NCI-H2196 (cell line): ENCODE results near the gene IL12RB1.
"Not testable (repeated sequence)": the region's sequence is repeated elsewhere in the genome, so short reads cannot be mapped to it uniquely, and the experiment has no call there.

ENCODE experiments used
- DNase-seq: peaks from one replicate; lab custom pipeline; 2025; ENCODE audit not compliant: unreplicated experiment; lab: John Stamatoyannopoulos, UW

Gene IL12RB1

DNA sequence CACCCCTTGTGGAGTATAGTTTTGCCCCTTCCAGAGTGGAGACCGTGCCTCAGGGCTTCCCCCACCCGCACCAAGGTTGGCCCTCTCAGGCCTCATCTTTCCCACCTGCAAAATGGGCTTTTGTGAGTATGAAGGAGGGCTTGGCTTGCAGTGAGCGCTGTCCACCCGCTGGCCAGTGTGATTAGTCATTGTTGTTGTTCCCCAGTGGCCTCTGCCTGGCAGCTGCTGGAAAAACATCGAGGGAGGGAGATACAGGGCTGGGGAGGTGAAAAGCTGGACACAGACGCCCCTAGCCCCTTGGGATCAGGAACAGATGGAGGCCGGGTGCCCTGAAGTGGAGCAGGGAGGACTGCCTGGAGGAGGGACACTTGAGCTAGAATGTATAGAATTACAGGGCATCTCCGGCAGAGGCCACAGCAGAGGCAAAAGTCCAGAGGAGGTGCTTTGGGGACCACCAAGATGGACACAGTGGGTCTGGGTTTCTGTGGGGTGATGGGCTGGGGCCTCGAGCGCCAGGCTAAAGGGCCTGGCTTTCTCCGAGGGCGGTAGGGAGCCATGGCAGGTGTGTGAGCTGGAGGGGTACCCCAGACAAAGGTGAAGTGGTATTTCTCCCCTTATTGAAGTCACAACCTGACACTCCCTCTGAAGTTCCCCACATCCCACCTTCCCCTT, 3.9 kb upstream of the IL12RB1 start:
- DNase-seq = no peak

DNA sequence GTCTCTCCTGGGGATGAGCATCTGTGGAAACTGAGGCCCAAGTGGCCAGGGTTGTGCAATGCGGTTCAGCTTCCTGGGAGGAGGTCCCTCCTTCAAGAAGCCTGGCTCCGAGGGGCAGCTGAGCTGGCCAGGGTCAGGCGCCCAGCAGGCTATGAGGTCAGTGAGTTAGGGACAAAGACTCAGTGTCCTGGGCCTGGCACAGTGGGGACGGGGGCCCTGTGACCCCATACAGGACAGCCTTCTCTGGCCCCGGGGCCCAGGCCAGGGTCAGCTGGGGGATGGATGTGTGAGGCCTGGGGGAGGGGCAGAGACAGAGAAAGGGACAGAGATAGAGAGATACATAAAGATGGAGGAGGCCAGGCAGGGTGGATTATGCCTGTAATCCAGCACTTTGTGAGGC, 3.0 kb upstream of the IL12RB1 start:
- DNase-seq = no peak

DNA sequence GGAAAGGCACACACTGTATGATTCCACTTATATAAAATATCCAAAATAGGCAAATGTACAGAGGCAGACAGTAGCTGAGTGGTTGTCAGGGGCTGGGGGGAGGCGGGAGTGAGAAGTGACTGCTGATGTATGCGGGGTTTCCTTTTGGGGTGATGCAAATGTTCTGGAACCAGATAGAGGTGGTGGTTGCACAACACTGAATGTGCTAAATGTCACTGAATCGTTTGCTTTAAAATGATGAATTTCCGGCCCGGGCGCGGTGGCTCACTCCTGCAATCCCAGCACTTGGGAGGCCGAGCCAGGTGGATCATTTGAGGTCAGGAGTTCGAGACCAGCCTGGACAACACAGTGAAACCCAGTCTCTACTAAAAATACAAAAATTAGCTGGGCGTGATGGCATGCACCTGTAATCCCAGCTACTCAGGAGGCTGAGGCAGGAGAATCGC, 2.4 kb upstream of the IL12RB1 start:
- DNase-seq = not testable (repeated sequence)

DNA sequence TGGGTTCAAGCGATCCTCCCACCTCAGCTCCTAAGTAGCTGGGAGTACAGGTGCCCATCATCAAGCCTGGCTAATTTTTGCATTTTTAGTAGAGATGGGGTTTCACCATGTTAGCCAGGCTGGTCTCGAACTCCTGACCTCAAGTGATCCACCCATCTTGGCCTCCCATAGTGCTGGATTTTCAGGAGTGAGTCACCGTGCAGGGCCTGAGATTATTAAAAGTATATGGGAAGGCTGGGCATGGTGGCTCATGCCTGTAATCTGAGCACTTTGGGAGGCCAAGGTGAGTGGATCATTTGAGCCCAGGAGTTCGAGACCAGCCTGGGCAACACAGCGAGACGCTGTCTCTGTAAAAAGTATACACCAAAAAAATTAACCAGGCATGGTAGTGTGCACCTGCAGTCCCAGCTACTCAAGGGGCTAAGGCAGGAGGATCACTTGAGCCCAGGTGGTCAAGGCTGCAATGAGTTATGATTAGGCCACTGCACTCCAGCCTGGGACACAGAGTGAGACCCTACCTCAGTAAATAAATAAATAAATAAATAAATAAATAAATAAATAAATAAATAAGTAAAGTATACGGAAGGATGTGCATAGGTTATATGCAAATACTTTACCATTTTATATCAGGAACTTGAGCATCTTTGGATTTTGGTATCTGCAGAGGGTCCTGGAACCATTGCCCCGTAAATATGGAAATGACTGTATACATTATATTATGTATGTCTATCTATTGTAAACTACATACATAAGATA, 854 bp downstream of the IL12RB1 start:
- no peak for DNase-seq

DNA sequence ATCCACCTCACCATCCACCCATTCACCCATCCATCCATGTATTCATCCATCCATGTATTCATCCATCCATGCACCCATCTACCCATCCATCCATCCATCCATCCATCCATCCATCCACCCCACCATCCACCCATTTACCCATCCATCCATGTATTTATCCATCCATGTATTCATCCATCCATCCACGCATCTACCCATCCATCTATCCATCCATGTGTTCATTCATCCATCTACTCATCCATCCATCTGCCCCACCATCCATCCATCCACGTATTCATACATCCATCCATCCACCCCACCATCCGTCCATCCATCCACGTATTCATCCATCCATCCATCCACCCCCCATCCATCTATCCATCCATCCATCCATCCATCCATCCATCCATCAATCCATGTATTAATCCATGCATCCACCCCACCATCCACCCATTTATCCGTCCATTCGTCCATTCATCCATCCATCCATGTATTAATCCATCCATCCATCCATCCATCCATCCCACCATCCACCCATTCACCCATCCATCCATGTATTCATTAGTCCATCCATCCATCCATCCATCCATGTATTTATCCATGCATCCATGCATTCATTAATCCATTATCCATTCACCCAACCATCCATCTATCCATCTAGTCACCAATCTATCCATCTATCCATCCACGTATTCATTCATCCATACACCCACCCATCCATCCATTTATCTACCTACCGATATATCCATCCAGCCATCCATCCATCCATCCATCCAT, 2.6 kb downstream of the IL12RB1 start:
- no peak for DNase-seq

DNA sequence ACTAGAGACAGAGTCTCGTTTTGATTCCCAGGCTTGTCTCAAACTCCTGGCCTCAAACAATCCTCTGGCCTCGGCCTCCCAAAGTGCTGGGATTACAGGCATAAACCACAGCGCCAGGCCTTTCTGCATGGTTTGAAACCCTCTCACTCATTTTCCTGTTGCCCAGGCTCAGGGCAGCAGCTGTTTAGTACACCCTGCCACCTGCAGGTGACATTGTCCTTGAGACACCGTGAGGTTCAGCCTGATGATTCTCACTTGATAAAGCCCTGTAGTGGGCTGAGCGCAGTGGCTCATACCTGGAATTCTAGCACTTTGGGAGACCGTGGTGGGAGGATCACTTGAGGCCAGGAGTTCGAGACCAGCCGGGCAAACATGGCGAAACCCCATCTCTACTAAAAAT, 12.5 kb downstream of the IL12RB1 start:
- no peak for DNase-seq

DNA sequence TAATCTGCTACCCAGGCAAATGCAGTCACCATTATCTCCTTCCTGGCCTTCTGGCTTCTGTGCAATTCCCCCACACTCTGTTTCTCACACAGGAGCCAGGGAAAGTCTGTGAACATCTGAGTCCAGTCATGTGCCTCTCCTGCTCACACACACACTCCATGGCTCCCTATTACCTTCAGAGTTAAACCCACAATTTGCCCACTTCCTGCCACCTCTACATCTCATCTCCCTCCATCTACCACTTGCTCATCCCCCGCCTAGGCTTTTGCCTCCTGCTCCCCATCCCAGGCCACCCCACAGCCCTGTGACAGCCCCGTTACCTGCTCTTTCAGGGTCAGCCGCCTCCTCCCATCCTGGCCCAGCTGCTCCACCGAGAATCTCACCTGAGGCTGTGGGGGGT, 13.5 kb downstream of the IL12RB1 start:
- no peak for DNase-seq

DNA sequence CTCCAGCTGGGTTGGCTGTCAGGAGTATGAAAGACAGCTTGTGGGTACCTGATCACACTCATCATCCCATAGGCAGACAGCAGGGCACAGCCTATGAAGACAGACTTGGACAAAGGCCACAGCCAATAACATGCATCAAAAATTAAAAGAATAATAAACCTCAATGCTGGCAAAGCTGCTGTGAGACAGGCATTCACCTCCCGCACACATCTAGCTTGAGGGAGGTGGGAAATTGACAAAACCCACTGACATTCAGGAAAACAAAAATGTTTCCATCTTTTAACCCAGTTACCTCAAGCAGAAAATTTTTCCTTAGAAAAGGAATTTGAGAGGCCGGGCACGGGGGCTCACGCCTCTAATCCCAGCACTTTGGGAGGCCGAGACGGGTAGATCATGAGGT, 14.4 kb downstream of the IL12RB1 start:
- no peak for DNase-seq

DNA sequence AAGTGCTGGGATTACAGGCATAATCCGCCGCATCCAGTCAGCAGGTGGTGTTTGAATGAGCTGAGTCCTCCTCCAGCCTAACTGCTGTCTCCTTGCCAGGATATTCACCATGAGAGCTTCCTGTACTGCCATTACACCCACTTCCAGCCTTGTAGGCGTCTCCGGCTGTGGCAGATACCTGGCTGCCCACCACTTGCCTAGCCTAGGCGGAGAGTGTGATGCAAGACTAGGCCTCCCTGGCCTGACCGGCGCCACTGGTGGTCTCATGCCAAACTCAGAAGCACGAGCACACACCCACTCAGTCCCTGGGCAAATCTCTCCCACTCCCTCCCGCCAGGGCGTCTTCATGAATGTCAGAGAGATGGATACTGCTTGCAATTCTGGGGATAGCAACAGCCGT, 16.6 kb downstream of the IL12RB1 start:
- DNase-seq = no peak

DNA sequence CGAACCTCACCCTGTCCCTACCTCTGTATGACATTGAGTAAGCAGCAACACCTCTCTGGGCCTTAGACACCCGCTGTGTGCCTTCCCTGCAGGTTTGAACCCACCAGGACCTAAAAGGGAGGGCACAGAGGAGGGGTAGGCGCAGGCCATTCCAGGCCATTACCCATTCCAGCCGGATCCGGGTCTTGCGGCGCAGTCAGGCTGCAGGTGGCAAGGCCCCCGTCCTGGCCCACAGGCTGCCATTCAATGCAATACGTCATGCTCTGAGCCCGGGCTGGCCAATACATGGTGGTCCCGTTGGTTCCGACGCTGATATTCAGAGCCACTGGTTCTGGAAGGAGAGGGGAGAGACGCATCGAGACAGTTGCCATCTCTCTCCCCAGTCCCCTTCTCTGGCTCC, 17.4 kb downstream of the IL12RB1 start:
- DNase-seq = no peak

DNA sequence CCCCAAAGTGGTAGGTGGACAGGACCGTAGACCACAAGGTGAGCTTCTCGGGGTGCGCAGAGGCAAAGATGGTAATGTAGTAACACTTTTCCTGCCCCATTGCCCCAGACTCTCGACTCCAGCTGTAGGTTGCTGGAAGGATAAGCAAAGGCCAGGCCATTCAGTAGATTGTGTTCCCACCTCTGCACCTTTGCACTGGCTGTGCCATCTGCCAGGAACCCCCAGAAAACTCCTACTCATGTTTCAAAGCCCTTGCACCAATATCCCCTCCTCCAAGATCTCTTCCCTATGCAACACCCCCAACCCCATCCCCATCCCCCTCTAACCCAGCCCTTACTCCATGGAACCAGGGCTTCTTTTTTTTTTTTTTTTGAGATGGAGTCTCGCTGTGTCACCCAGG, 18.3 kb downstream of the IL12RB1 start:
- no peak for DNase-seq

DNA sequence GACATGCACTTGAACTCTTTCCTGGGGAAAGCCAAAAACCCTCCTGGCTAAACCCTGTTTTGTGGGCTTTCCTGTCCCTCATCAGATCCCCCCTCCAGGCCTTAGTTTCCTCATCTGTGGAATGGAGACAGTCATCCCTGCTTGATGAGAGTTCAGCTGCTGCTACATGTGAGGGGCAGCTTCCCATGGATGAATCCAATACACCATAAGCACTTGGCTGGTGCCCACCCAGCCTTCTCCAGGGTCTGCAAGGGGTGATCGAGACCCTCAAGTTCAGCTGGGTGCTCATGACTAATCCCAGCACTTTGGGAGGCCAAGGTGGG, 21.6 kb downstream of the IL12RB1 start:
- no peak for DNase-seq

DNA sequence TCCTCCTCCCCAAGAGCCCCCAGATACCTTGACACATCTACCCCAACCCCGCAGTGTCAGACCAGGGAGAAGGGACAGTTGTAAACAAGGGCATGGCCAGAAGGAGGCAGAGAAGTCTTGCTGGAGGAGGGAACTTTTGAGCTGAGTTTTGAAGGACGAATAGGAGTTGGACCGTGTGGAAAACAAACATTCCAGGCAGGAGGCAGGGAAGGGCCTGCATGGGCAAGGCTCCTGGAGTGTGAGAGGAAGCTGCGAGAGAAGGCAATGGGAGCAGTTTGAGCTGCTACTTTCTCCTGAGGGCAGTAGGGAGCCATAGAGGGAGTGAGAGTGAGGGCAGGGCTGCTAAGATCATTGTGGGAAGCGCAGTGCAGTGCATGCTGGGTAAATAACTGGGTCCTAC, 23.3 kb downstream of the IL12RB1 start:
- no peak for DNase-seq

DNA sequence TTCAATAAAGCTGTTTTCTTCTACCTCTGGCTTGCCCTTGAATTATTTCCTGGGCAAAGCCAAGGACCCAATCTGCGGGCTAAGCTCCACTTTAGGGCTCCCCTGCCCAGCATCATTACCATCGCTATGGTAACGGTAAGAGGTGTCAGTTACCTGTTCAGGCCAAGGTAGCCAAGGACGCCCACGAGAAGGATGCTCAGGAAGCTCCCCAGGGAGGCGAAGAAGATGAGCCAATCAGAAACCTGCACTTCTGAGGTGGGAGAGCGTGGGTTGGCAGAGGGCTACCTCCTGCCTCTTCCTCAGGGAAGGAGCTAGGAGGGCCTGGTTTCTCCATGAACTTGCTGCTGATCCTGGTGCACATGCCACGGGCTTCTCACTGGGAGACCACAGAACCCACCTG, 24.7 kb downstream of the IL12RB1 start:
- DNase-seq = no peak

DNA sequence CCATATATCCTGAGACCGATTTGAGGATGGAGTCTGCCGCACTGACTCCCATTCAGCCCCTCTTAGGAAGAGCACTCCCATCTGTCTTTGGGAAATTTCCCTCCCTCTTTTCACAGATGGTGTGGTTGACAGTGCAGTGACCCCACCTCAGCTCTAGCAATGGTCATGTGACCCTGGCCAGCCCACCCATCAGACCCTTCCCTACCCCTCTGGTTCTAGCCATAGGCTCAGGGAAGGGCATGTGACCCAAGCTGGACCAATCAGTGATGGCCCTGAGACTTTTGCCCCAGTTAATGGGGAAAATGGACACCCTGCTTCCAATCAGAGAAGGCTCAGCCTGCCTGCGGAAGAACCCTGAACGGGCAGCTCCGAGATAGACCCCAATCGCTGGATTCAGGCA, 26.3 kb downstream of the IL12RB1 start:
- no peak for DNase-seq

DNA sequence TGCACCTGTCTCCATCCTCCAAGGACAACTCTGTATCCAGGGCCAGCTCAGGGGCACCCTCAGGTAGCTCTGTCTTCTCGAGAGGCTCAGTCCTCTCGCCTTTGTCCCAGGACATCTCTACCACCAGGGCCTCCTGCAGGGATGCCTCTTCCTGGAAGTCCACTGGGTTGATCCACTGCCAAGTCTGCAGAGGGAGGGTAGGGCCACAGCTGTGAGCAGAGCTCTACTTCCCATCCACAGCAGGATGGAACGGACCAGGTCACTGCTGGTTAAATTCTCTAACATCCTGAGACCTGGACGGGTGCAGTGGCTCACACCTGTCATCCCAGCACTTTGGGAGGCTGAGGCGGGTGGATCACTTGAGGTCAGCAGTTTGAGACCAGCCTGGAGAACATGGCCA, 26.8 kb downstream of the IL12RB1 start:
- DNase-seq = no peak

DNA sequence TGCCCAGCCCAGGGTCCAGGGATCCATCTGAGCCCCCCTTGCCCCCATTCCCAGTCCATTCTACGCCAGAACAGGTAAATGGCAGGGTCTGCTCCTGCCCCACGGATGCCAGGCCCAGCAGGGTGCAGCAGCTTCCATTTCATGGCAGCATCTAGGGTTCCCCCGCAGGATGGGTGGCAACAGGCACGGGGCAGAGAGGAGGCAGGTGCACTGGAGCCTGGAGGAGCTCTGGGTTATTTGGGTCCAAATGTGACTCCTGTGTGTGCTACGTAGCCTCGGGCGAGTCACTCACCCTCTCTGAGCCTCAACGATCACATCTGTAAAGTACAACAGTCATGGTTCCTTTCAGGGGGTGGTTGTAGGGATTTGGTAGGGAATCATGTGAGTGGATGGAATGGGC, 27.4 kb downstream of the IL12RB1 start:
- DNase-seq = no peak

DNA sequence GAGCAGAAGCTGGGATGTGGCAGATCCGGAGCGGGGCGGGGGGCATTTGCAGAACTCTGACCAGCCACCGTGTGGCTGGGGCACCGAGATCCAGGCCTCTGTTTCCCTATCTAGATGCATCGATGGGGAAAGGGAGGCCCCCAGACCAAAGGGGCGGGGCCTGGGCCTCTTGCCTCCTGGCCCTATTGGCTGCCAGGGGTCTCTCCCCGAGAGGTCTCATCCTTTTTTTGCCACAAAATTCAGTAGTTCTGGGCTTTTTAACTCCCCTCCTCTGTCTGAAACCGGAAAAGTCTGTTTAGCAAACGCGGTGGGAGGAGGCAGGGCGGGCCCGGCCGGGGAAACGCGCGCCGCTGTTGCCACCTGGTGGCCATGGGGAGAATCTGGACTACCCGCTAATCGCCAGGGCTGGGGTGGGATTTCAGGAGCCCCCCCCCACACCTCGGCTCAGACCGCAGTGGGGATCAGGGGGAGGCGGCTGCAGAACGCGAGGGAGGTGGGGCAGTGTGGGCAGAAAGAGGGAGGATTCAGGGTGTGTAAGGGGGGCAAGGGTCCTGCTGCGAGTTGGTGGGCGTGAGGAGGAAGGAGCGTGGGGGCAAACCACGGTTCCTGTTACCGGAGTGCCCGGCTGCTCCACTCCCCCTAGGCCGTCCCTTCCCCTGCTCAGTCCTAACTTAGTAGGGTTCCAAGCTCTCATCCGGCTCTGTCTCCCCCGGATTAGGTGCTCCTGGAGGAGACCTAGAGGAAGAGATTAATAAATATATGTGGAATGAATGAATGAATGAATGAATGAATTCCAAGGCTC, 28.3 kb downstream of the IL12RB1 start:
- DNase-seq = peak; percentile 82

DNA sequence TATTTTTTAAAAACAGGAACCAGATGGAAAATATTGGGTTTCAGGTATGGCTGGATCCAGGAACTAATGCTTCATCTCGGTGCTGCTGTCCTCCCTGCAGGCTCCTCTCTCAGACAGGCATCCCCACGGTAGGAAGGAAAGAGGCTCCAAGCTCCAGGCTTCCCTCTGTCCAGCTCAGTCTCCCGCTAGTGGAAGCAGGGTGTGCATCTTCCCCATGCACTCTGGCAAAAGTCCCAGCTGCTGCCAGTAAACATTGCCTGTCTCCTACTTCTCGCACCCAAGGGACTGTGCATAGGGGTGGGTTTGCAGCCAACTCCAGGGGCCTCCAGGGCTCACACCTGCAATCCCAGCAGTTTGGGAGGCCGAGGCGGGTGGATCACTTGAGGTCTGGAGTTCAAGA, 29.2 kb downstream of the IL12RB1 start:
- DNase-seq = no peak

DNA sequence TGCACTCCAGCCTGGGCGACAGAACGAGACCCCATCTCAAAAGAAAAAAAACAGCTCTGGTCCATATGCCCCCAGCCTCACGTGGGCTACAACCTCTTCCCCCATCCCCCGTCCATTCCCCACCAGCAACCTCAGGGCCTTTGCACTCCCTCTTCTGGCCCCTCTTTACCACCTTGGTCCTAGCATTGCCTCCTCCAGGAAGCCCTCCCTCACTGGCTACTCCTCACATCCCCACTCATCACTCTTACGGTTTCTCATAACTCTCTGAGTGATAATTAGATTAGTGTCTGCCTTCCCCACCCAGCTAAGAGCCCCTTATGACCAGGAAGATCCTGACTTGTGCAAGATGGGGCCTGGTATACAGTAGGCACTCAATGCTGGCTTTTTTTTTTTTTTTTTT, 30.8 kb downstream of the IL12RB1 start:
- DNase-seq = no peak

DNA sequence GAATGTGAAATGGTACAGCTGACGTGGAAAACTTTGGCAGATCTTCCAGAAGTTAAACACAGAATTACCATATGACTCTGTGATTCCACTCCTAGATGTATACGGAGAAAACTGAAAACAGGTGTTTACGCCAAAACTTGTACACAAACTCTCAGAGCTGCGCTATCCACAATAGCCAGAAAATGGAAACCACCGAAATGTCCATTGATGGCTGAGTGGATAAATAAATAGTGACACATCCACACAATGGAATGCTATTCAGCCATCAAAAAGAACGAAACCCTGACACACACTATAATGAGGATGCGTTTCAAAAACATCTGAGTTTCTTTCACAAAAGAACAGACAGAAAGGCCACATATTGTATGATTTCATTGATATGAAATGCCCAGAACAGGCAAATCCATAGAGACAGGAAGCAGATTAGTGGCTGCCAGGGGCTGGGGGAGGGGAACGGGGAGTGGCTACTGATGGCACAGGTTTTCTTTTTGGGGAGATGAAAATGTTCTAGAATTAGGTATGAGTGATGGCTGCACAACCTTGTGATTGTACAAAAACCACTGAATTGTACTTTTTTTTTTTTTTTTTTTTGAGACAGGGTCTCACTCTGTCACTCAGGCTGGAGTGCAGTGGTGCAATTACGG, 33.0 kb downstream of the IL12RB1 start:
- no peak for DNase-seq
